ENCODE results near the gene SH3D19.

SH3D19 gene

GRCh38 chr4:151228189-151229119 lies 97.0 kb downstream of the SH3D19 start:
- no peak for DNase-seq (ENCODE audit: low read depth)

- DNase-seq (ENCODE audit: low read depth): no peak
Observed at GRCh38 chr4:151227731-151228130, 97.7 kb downstream of the SH3D19 start.

GRCh38 chr4:151227172-151227571 lies 98.2 kb downstream of the SH3D19 start:
- no peak for DNase-seq (ENCODE audit: low read depth)

GRCh38 chr4:151226004-151226932 lies 99.1 kb downstream of the SH3D19 start:
- no peak for DNase-seq (ENCODE audit: low read depth)

- DNase-seq (ENCODE audit: low read depth): no peak
Observed at GRCh38 chr4:151223465-151223864, 101.9 kb downstream of the SH3D19 start.

DNA sequence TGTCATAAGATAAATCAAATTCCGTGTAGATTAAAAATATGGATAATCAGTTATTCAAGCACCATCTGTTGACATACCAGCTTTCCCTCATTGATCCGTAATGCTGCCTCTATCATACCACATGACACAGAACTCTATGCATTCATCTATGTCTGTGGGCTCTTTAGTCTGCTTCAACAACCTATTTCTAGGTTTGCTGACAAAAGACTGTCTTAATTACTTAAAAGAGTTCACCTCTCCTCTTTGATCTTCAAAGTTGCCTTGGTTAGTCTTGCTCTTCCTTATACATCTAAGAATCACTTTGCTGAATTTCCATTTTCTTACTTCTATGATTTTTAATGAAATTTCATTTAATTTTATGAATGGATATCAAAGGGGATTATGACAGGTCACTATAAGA lies 105.5 kb downstream of the SH3D19 start:
- no peak for DNase-seq (ENCODE audit: low read depth)

- no peak for DNase-seq (ENCODE audit: low read depth)
Observed at GRCh38 chr4:151219091-151219490, 106.3 kb downstream of the SH3D19 start.

GRCh38 chr4:151218343-151218742 lies 107.1 kb downstream of the SH3D19 start:
- DNase-seq (ENCODE audit: low read depth): no peak

DNA sequence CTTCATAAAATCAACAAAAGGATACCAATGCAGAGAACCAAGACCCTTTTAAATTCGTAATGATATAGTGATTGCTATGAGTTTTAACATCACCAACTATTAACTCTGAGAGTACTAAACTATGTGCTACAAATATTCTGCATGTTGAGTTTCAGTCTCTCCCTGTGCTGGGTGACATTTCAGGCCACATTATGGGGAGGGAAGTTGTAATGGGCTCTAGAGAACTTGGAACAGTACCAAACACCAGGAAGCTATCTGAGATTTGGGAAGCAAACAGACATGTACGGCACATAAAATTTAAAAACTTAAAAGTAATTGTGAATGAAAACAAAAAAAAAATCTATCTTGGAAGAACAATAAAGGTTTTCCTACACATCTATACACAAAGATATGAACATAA lies 108.1 kb downstream of the SH3D19 start:
- DNase-seq (ENCODE audit: low read depth): no peak

GRCh38 chr4:151215295-151215694 lies 110.1 kb downstream of the SH3D19 start:
- no peak for DNase-seq (ENCODE audit: low read depth)

GRCh38 chr4:151207868-151208267 lies 117.5 kb downstream of the SH3D19 start:
- DNase-seq (ENCODE audit: low read depth): no peak

DNA sequence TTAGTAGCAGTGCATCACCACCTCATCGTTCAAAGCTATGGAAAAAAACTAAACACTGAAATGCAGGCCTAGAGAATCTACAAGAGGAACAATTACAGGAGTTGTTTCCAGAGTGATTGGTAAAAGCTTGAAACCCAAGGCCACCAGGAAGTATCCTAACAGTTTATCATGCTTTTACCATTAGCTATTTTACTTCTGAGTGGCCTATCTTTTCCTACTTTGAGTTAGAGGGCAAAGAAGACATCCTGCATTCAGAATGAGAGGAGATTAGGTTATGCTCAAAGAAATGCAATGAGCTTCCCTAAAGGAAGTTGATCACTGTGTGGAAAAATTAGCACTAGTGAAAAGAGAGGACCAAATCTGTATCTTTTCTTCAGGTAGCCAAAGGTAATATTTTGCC lies 118.2 kb downstream of the SH3D19 start:
- DNase-seq (ENCODE audit: low read depth): no peak

GRCh38 chr4:151206241-151207005 lies 119.0 kb downstream of the SH3D19 start:
- no peak for DNase-seq (ENCODE audit: low read depth)

DNA sequence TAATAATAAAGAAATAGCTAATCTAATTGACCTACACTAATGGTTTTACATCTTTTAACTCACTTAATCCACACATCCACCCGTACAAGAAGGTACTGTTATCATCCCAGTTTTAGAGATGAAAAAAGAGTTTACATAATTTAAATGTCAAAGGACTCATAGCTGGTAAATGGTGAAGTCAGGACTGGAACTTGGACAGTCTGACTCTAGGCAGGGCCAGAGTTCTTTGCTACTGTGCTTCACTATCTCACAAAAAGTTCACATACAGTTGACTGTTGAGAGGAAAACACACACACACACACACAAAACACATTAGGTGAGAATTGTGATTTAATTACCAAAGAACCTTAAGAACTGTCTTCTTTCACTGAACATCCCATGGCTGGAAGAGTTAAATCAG lies 119.7 kb downstream of the SH3D19 start:
- no peak for DNase-seq (ENCODE audit: low read depth)

GRCh38 chr4:151204925-151205524 lies 120.4 kb downstream of the SH3D19 start:
- no peak for DNase-seq (ENCODE audit: low read depth)

DNA sequence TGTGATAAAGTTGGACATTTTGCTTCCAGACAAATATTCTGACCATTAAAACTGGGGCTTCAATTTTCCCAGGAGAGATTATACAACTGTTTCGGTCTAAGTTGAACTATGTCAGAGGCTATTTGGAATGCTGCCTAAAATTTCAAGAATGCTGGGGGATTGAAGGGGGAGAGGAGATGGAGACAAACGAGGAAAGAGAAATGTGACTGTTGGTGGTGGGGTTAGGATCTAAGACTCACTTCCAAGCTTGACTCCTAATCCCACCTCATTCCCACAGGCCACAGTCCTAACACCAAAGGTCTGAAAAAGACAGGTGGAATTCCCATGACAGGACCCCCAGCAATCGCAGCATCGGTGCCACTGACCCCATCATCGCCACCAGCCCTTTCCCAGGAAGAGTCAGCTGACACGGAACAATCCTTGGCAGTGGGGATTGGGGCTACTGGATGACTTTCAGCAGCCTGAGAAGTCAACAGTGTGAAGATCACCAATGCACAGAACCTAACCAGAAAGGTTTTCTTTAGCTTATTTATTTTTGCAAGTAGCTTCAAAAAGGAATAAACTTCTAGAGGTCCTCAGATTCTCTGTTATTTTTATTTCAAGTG lies 122.5 kb downstream of the SH3D19 start:
- DNase-seq (ENCODE audit: low read depth): no peak

DNA sequence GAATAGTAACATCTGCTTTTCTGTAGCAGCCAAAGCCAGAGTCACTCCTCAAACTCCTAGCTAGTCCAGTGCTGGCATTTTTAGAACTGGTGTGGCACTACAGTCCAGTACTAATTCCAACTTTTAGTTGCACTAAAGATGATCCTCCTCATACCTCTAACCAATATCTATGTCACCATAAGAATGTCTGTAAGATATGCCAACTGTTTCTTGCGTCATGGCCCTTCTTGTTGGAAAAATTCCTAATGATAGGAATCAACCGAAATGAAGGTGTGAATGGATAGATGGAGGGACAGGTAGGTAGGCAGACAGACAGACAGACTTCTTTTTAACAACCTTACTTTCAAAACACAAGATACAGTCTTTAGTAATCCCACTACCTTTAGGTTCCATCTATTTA lies 123.0 kb downstream of the SH3D19 start:
- no peak for DNase-seq (ENCODE audit: low read depth)

GRCh38 chr4:151199319-151200190 lies 125.8 kb downstream of the SH3D19 start:
- no peak for DNase-seq (ENCODE audit: low read depth)

GRCh38 chr4:151198748-151199147 lies 126.7 kb downstream of the SH3D19 start:
- no peak for DNase-seq (ENCODE audit: low read depth)

- DNase-seq (ENCODE audit: low read depth): no peak
Observed at GRCh38 chr4:151197247-151197646, 128.2 kb downstream of the SH3D19 start.

All from stimulated activated CD4-positive, alpha-beta T cell treated with anti-CD3 and anti-CD28 coated beads, Interleukin-2, amount 100 ng/mL, for 4 hours (primary cell).